ENCODE measurements around the gene KIDINS220.
"Not testable (repeated sequence)": the region's sequence is repeated elsewhere in the genome, so short reads cannot be mapped to it uniquely, and the experiment has no call there.

KIDINS220 gene

DNA sequence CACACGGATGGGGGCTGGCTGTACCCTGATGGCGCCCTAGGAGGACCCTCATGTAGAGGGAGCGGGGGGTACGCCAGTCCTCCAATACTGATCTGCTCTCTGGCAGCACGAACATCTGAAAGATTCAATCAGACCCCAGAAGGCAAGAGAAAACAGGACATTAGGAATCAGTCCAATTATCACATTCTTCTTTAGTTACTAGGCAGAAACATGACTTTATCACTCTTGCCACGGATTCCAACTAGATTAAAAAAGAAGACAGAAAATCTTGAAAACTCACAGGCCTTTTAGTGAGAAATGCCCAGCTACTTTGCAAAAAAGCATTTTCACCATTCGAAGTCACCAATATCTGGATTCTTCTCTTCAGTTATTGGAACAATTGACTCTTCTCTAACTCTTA lies 87.2 kb downstream of the KIDINS220 start:
- DNase-seq, result no peak

DNA sequence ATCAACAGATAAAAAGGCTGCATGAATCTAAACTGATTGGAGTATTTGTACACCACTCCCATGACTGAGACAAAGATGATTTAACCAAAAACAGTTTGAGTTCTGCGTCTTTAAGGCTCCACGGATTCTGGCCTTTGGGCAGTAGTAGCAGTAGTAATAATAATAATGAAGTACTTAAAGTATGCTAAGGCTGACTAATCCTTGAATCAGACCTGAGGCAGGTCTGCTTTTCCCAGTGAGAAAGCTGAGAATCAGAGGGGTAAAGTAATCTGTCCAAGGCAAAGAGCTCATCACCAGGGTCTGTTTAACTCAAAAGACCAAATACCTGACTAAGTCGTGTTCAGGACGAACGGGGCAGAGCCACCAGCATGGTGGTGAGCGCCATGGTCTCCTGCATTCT lies 94.2 kb downstream of the KIDINS220 start:
- no peak for DNase-seq

DNA sequence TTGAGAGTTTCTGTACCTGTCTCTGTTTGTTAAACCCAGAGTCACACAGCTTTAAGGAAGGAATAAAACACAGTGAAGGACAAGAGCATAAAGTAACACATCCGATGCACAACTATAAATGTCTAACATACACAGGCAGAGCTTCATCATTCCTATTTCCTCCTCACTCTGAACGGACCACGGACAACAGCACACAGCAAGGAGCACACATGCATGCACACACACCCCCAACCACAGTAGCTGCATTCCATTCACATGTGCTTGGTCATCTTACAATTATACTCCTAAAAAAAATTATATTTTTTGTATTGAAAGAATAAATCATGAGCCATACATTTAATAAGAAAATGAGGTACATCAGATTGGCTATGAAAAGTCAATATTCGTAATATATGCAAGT lies 97.3 kb downstream of the KIDINS220 start:
- no peak for DNase-seq

DNA sequence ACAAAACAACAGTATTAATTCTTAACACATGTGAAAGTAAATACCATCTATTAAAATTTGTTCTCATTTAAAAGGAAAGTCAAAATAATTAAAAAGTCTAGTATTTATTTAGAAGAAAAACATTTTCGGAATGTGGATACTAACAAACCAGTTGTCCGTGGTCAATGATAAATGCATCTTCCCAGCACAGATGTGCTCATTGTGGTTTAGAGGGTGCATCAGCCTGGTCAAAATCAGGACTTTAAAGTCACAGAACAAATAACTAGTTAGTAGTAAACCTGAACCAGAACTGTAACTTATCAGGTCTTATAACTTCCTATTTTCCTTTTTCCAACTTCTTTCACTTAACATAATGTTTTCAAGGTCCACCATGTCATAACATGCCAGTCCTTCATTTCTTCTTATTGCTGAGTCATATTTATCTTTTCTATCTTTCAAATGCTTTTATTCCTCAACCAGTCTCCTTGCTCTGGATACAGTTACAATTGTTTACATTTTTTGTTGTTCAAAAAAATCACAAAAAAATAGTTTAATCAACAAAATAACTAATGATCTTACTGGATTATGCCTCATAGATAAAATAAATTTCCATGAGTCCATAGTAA lies 99.7 kb downstream of the KIDINS220 start:
- no peak for DNase-seq

DNA sequence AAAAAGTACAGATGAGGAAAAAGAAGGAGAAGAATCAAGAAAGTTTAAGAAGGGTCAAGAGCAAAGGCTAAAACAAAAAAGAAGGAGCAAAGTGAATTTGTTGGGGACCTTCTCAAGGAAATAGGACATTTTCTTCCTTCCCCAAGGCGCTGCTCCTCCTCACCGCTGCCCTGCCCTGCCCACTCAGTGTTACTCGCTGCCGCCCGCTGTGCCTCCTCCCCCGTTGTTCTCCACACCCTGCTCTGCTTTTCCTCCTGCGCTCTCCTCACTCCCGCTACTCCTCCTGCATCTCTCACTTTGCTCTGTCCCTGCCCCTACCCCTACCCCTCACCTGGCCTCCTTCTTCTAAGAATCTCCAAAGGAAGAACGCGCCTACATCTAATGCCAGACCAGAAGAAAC lies 104.8 kb downstream of the KIDINS220 start:
- DNase-seq, result no peak

DNA sequence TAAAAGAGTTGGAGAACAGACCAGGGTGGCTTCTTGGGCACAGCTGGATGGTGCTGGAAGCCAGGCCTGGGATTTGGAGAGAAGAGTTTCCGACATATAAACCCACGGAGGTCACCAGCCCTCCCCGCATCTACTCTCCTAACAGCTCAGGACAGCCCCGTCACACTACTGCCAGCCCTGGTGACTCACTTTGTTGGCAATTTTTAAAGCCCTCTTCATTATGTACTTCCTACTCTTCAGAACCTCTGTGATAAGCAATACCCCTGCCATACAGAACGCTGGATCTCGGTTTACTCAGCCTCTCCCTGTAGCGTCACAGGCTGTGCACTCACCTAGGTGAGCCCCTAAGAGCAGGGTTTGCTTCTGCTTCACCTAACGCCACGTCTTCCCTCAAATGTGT lies 107.5 kb downstream of the KIDINS220 start:
- no peak for DNase-seq

DNA sequence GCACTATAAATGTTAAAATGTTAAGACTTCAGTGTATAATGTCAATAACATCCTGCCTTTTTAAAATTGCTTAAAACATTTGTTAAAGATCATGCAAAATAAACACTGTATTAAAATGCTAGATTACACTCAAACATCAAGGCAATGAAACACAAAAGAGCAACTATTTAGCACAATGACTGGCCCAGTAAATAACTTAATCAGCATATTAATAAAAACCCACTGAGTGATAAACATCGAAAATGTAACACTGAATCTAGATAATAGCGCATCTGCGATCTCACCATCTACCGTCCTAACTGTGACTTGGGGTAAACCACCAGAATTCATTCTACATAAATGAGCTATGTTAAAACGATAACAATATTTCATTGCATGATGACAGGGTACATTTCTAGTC lies 108.3 kb downstream of the KIDINS220 start:
- DNase-seq, result not testable (repeated sequence)

DNA sequence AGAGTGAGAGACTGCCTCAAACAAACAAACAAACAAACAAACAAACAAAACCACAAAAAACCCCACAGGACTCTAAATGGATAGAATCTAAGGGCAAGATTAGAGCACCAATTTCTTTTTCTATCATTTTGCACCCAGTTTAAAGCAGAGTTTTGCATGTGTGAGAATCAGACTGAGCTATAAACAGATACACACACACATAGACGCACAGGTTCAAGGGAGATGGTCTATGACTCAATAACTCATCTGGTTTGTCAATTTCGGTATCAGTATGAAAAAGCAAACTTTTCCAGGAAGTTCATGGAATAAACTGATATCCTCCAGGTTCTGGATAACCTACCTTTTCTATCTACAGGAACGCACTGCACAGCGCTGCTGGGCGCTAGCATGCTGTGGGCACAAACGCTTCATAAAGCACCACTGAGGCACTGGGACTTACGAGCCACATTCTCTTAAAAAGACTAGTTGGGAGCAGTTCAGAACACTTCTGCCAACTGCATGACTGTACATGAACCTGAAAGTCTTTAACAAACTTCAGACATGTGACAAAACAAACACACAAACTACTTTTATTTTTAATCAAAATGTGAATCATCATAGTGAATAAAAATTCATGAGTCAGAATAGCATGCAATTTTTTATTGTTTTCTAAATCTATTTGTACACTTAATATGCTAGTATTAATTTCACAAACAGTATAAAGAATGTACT lies 109.0 kb downstream of the KIDINS220 start:
- DNase-seq, result no peak

DNA sequence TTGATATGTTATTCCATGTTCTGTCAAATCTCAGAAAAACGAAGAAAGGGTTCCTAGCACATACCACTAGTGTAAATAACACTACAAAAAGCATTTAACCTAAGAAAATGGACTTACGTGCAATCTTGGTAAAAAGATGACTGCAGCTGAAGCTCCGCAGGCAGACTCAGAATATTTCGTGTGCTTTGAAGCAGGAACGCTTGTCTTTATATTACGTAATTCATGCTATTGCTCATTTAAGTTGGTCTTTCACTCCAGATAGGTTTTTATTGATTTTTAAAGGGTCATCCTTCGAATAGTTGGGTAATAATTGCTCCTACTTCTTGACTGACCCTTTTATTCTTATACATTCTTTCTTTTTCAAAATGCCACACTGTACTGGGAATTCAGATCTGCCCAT lies 111.6 kb downstream of the KIDINS220 start:
- DNase-seq, result no peak

DNA sequence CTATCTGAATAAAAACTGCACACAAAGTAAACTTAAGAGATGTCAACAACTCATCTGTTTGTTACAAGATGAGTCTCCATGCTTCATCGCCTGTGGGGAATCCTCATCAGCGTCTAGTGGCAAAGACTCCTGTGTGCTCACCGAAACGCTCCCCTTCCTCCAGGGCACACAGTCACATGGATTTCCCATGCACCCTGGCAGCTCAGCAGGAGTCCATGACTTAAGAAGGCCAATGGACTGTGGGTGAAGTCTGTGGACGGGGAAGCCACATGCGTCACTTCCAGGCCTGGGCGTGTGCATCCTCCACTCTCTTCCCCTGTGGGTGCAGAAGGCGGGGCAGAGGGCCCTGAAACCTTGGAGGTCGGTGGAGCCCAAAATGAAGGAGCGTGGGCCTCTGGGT lies 114.4 kb downstream of the KIDINS220 start:
- no peak for DNase-seq

DNA sequence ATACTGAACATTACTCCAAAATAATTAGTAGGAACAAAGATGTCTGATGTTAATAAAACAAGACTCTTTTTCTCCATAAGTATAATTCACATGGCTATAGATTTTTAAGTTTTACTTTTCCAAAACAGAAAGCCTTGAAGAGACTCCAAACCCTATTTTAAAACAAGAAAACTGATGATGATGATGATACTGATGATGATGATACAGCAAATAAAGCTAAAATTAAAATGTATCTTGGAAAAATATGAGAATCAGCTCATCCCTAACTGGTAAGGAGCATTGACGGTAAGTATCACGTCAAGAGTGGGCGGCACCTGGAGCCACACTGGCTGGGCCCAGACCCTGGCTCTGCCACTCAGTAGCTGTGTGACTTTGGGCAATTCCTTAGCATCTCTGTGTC lies 116.0 kb downstream of the KIDINS220 start:
- DNase-seq, result no peak

DNA sequence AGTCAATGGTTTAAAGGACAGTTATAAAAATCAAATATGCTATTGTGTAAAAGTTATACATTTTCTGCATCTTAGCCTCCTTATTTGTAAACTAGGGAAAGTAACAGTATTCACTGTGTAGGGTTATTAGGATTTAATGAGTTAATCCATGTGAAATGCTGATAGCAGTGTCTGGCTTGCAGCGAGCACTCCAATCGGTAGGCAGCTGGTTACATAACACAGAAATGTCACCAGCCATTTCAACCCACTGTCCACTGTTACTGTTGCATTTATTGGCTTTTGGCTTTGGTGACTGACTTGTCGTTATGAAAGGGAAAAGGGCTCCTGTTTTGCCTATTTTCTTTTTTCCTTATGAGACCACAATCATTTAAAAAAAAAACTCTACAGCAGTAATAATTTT lies 116.7 kb downstream of the KIDINS220 start:
- no peak for DNase-seq

DNA sequence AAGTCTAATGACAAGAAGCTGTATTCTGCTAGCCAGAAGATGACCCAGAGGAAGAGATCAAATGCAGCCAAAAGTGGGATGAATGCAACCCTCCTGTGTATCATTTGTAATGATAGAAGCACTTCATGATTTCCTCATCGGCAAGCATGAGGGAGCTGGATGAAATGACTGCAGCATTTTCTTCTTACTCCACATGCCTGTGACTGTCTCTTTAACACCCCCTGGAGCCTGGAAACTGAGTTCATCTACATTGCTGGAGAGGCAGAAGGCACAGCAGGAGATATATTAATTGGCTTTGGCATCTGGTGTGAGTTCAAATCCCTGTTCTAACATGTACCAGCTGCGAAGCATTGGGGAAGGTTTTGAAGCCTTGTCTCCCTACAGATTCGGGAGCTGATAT lies 117.9 kb downstream of the KIDINS220 start:
- no peak for DNase-seq

DNA sequence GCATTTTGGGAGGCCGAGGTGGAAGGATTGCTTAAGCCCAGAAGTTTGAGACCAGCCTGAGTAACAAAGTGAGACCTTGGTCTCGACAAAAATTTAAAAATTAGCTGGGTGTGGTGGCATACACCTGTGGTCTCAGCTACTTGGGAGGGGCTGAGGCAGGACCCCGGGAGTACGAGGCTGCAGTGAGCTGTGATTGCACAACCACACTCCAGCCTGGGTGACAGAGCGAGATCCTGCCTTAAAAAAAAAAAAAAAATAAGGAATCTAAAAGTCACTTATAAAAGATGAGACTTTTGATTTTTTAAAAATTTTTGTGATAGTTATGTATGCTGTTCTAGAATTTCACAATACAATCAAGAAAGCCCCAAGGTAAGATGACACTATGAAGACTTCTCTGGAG lies 122.4 kb downstream of the KIDINS220 start:
- DNase-seq, result no peak

DNA sequence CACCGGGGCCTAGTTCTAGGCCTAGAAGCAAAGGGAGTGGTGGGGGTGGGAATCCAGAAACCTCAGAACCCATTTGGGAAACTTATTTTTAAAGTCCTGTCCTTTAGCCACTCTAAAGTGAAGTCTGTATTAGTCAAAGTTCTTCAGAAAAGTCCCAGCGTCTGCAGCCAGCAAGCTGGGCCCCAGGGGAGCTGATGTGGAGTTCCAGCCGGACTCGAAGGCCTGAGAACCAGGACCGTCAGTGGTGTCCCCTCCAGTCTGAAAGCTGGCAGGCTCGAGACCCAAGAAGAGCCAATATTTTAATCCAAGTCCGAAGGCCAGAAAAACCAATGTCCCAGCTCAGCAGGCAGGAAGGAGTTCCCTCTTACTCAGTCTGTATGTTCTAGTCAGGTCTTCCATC lies 123.1 kb downstream of the KIDINS220 start:
- no peak for DNase-seq

DNA sequence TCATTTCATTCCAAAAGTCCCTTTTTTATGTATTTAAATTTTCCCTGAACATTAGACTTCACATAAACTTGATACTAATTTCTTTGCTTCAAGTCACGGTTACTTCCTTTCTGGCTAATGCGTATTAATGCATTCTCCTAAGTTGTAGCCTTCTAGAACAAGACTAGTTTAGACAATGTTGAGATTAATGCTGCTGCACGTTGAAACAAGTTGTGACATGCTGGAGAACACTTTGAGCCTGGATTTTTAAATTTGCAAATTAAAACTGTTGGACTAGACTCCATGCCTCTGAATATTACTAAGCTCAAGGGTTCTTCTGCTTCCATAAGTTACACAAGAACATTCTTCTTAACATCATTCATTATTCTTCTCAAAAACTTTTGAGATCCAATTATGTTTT lies 126.5 kb downstream of the KIDINS220 start:
- no peak for DNase-seq

DNA sequence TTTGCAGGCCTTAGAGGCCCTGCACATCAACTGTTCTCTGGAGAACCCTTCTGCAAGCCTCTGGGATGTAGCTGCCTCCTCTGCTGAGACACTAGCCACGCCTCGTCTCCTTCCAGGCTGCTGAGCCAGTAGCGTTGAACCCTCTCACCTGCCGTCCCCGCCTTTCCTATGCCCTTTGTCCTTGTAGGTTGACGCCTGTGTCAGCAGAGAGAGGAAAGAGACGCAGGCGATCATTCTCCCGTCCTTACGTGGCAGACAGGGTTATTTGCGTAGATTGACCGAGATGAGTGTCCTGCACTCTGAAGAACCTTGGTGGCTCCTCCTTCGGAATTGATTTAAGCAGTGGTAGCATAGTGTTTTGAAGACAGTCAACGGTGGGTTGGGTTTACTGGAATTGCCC lies 127.8 kb downstream of the KIDINS220 start:
- no peak for DNase-seq

DNA sequence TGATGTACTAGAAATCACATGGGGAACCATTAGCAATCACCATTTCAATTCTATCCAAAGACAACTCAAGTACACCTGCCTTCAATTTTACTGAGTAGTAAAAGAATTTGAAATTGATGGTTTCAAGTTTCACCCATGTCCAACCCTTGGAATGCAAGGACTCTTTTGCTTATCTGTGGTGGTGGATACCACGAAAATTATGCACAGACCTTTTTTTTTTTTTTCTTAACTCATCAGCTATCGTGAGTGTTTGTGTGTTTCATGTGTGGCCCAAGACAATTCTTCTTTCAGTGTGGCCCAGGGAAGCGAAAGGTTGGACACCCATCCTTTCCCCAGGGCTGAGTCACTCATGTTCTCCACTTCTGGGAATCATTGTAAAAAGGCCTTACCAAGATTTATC lies 132.5 kb downstream of the KIDINS220 start:
- no peak for DNase-seq

DNA sequence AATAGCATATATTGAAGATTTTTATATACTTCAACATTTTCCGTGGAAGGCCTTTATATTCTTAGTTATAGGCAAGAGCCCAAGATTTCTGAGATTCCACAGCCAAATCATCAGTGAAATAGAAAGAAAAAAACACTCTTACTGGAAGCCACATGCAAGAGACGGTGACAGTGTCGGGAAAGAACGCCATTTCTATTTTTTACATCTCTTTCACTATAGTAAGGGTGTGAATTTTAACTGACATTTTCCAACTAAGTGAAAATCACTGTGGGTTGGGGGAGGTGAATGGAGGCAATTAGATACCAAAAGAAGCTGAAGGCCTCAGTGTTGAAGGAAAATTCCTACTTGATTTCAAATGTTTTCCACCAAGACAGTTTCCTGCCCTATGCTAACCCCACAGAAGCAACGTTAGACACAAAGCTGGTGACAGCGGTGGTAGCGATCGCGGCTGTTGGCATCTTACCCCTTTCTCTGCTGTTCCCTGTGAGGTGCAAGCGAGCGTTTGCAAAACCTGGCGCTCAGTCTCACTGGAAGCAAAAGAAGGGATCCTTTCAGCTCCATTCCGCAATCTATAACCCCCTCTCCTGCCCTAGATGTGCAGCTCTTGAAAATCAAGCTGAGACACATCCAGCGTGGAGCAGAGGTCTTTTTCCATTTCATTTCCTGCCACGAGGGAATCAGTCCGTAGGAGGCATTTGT lies 135.6 kb downstream of the KIDINS220 start:
- DNase-seq, result no peak

DNA sequence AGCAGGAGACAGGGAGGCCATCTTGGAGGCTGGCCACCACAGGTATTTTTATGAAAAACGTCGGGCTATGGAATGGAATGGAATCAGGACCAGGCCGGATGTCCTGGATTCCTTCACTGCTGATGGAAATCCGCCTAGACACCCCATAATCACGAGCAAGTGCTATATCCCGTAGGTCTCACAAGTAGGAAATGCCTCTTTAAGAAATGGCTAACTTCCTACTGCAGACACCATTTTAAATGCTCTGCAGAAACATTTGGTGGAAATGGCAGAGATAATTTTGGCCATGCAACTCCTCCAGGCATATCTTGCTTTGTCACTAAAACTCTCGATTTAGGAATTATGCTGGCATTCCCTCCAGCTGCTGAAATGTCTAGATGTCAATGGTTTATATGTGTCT lies 137.6 kb downstream of the KIDINS220 start:
- no peak for DNase-seq

DNA sequence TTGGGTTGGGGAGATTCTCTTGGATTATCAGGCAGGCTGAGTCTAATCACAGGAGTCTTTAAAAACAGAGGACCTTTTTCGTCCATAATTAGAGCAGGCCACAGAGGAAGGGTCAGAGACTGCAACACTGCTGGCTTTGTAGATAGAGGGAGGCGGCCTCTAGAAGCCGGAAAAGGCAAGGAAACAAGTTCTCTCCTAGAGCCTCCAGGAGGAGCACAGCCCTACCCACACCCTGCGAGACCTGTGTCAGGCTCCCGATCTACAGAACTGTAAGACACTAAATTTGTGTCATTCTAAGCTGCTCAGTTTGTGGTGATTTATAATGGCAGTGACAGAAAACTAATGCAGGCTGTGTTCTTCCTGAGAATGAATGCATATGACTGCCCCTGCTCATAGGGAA lies 140.2 kb downstream of the KIDINS220 start:
- DNase-seq, result no peak

DNA sequence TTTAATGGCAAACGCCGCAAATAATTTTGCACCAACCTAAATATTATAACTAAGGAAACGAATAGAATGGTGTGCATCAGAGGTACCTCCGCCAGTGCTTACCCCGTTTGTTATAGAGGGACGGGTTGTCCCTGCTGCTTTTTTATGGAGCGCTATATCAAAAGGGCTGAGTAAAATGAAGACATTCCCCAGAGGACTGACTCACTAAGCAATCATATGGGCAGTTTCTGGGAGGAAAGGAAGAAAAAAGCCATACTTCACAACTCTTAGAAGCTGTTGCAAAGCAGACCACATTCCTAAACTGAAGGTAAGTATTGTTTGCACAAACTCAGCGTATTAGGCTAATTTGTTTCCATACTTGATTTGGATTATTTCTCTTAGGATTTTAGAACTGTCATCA lies 142.7 kb downstream of the KIDINS220 start:
- no peak for DNase-seq

DNA sequence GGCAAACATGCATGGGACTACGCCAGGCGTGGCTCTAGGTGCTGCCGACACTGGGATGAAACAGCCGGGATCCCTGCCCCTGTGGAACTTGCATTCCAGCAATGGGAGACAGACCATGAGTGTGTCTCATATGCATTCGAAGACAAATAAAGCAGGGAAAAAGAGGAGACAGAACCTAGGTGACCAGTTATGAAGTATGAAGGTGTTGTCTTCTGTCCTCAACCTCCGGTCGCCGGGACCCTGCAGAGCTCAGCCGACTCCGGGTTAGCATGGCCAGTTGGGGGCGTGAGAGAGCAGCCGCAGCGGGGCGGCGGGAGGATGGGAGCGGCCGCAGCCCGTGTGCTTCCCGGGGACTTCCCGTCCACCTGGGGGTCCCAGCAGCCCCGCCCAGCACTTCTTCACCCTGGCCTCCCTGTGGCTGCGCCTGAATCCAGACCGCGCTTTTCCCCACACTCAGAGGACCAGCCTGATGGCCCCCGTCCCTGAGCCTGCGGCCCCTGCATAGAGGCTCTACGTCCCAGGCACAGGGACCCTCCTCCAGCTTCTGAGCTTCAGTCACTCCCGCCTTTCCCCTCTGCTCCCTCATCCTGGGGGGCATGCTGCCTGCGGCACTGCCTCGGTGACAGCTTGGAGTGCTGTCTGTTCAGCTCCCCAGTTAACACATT lies 144.1 kb downstream of the KIDINS220 start:
- DNase-seq, result no peak

DNA sequence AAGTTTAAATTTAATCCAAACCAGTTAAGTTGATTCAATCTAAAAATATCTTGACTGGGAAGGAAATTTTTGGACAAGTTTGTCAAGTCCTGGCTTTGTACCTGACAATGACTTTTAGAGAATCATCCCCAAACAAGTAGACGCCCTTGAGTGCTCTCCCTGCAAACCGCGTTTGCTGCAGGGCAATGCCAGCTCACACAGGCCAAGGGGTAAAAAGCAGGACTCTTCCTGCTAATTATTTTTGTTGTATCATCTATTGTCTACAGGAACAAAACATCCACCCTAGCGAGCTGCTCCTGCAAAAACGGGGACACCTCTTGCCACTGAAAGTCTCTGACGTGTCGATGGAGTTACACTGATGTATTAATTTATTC lies 144.6 kb downstream of the KIDINS220 start:
- no peak for DNase-seq
